ENCODE results near the gene UNC45A.
"Not testable (repeated sequence)": the region's sequence is repeated elsewhere in the genome, so short reads cannot be mapped to it uniquely, and the experiment has no call there.

UNC45A gene

GRCh38 chr15:90918034-90918788 is 16.9 kb upstream of the UNC45A start:
- no peak for DNase-seq

GRCh38 chr15:90918835-90919234 is 16.2 kb upstream of the UNC45A start:
- no peak for DNase-seq

- DNase-seq: no peak
Observed at GRCh38 chr15:90921887-90922286, 13.2 kb upstream of the UNC45A start.

GRCh38 chr15:90922712-90923322 is 12.3 kb upstream of the UNC45A start:
- not testable (repeated sequence) for DNase-seq

- DNase-seq: no peak
Observed at GRCh38 chr15:90924375-90924774, 10.7 kb upstream of the UNC45A start.

- DNase-seq: not testable (repeated sequence)
Observed at GRCh38 chr15:90926766-90927165, 8.3 kb upstream of the UNC45A start.

GRCh38 chr15:90928106-90928505 is 7.0 kb upstream of the UNC45A start:
- DNase-seq: not testable (repeated sequence)

- no peak for DNase-seq
Observed at GRCh38 chr15:90929246-90930019, 5.7 kb upstream of the UNC45A start.

GRCh38 chr15:90930861-90931574 is 4.1 kb upstream of the UNC45A start:
- DNase-seq: no peak

- no peak for DNase-seq
Observed at GRCh38 chr15:90931575-90931827, 3.6 kb upstream of the UNC45A start.

GRCh38 chr15:90931828-90932659 is 3.0 kb upstream of the UNC45A start, which contains the start of gene HDDC3:
HDDC3 (minus strand) TSS chr15:90932549; CDS start chr15:90932540, 9 bp downstream.
- DNase-seq: peak; percentile 90

GRCh38 chr15:90932660-90932991 is 2.5 kb upstream of the UNC45A start:
- no peak for DNase-seq

GRCh38 chr15:90933301-90933700 is 1.8 kb upstream of the UNC45A start:
- no peak for DNase-seq

- DNase-seq: peak; percentile 89
Observed at GRCh38 chr15:90934256-90934948, 683 bp upstream of the UNC45A start.

- no peak for DNase-seq
Observed at GRCh38 chr15:90936823-90937222, 1.7 kb downstream of the UNC45A start.

GRCh38 chr15:90938261-90938660 is 3.2 kb downstream of the UNC45A start:
- DNase-seq: no peak

GRCh38 chr15:90939756-90940155 is 4.7 kb downstream of the UNC45A start:
- DNase-seq: no peak

- no peak for DNase-seq
Observed at GRCh38 chr15:90941038-90941437, 6.0 kb downstream of the UNC45A start.

- no peak for DNase-seq
Observed at GRCh38 chr15:90942354-90943120, 7.5 kb downstream of the UNC45A start.

- no peak for DNase-seq
Observed at GRCh38 chr15:90945091-90945490, 10.0 kb downstream of the UNC45A start.

GRCh38 chr15:90946538-90946937 is 11.5 kb downstream of the UNC45A start:
- DNase-seq: no peak

Measured in CD4-positive, alpha-beta T cell treated with Interleukin-10 for 1 hour (primary cell).